PC-3 (cell line): Measurements from ENCODE around the gene MAP2K2.

ENCODE experiments used
- EZH2phosphoT487 ChIP-seq: fragments of 300-600 bp; sonication (generic); IDR thresholded peaks from 2 replicates; pipeline ENCODE4 v1.6.1; 2018; ENCODE audit warnings: mild to moderate bottlenecking, antibody characterized with exemption, low read length, borderline replicate concordance
- TF ChIP-seq, protein P1 (sequence below): fragments of 300-600 bp; sonication (generic); conservative IDR thresholded peaks from 2 replicates; pipeline ENCODE4 v1.5.1; 2017; ENCODE audit warnings: antibody characterized with exemption, low read depth, mild to moderate bottlenecking, low read length

DNA sequence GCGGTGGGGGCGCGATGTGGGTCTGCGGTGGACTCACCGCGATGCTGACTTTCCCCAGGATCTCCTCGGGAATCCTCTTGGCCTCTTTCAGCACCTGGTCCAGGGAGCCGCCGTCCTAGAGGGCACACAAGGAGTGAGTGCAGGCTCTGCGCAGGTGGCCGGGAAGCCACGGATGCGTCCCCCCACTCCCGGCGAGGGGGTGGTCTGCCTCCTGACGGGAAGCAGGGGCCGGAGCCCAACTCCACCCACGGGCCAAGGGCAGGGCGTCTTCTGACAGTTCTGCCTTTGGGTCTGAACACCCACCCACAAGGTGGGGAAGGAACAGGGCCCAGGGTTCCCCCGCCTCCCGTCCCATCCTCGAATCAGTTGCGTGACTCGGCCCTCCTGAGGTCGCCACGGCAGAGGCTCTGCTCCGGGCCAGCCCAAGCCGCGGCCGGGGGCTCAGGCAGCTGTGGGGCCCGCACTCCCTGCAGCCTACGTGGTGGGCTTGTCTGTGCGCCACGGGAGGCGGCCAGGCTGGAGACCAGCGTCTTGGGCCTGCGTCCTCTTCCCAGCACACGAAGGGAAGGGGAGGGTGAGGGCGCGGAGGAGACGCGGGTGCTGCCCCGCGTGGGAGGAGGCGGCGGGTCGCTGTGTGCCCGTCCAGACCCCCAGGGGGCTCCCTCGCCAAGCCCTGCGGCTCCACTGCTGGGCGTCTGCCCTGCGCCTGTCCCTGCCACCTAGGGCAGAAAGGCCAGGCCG lies 21.4 kb downstream of the MAP2K2 start:
- TF ChIP-seq EZH2phosphoT487, result no peak
- TF ChIP-seq, protein P1, sequence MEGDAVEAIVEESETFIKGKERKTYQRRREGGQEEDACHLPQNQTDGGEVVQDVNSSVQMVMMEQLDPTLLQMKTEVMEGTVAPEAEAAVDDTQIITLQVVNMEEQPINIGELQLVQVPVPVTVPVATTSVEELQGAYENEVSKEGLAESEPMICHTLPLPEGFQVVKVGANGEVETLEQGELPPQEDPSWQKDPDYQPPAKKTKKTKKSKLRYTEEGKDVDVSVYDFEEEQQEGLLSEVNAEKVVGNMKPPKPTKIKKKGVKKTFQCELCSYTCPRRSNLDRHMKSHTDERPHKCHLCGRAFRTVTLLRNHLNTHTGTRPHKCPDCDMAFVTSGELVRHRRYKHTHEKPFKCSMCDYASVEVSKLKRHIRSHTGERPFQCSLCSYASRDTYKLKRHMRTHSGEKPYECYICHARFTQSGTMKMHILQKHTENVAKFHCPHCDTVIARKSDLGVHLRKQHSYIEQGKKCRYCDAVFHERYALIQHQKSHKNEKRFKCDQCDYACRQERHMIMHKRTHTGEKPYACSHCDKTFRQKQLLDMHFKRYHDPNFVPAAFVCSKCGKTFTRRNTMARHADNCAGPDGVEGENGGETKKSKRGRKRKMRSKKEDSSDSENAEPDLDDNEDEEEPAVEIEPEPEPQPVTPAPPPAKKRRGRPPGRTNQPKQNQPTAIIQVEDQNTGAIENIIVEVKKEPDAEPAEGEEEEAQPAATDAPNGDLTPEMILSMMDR, result no peak
